ENCODE results near the gene NDUFA1.
"Not testable (repeated sequence)": the region's sequence is repeated elsewhere in the genome, so short reads cannot be mapped to it uniquely, and the experiment has no call there.

NDUFA1 gene

GRCh38 chrX:119900976-119901375 lies 29.3 kb downstream of the NDUFA1 start:
- DNase-seq (ENCODE audit: low read depth in 2 of 2): no peak

GRCh38 chrX:119916310-119916709 lies 44.7 kb downstream of the NDUFA1 start:
- no peak for DNase-seq (ENCODE audit: low read depth in 2 of 2)

GRCh38 chrX:119917877-119918276 lies 46.2 kb downstream of the NDUFA1 start:
- DNase-seq (ENCODE audit: low read depth in 2 of 2): no peak

- DNase-seq (ENCODE audit: low read depth in 2 of 2): no peak
Observed at GRCh38 chrX:119919835-119920585, 48.4 kb downstream of the NDUFA1 start.

- DNase-seq (ENCODE audit: low read depth in 2 of 2): not testable (repeated sequence)
Observed at GRCh38 chrX:119922391-119922790, 50.8 kb downstream of the NDUFA1 start.
